ENCODE results near the gene TLE6. TPM values are rescaled to one million over a fixed set of nuclear protein-coding genes. Genes with fewer than 3 reads are reported as not detected.

The TLE6 gene
- total RNA-seq, 2 donors from 2014 or later, result 0.33 TPM; not detected in 1

DNA sequence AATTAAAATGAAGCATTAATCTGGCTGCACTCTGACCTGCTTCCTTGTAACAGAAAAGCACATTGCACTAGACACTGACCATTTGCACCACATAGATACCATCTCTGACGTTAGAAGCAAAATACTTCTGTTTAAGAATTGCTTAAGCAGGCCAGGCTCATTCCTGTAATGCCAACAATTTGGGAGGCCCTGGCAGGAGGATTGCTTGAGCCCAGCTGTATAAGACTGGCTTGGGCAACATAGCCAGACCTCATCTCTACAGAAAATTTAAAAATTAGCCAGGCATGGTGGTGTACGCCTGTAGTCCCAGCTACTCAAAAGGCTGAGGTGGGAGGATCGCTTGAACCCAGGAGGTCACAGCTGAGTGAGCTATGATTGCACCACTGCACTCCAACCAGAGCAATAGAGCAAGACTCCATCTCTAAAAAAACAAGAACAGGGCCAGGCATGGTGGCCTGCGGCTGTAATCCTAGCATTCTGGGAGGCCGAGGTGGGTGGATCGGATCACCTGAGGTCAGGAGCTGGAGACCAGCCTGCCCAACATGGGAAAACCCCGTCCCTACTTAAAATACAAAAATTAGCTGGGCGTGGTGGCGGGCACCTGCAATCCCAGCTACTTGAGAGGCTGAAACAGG is 7.0 kb upstream of the TLE6 start:
- Histone ChIP-seq H3K4me1 (peaks cover 26% of the 10 kb centered on the region), H3K27ac (peak overlapping the region in 2 of 4 donors; percentile 62 to 83), H3K4me3 (no peak overlapping the region), H3K27me3 (no peaks in the 10 kb centered on the region), H3K9me3 (no peaks in the 10 kb centered on the region), H3K36me3 (replicated peaks in 1 of 2; ENCODE audit: insufficient read depth in 1 of 2, low read depth in 2 of 2) (no peaks in the 10 kb centered on the region)
- no peak for DNase-seq
- WGBS, 2 donors, result 73 to 86% methylated on average over 6 to 9 of the region's 9 CpGs
- intact Hi-C loops (cut with DNase I), result no loop called here
- TF ChIP-seq POLR2A (IDR thresholded peaks at IDR 0.05), result no peak
- TF ChIP-seq, protein P1, sequence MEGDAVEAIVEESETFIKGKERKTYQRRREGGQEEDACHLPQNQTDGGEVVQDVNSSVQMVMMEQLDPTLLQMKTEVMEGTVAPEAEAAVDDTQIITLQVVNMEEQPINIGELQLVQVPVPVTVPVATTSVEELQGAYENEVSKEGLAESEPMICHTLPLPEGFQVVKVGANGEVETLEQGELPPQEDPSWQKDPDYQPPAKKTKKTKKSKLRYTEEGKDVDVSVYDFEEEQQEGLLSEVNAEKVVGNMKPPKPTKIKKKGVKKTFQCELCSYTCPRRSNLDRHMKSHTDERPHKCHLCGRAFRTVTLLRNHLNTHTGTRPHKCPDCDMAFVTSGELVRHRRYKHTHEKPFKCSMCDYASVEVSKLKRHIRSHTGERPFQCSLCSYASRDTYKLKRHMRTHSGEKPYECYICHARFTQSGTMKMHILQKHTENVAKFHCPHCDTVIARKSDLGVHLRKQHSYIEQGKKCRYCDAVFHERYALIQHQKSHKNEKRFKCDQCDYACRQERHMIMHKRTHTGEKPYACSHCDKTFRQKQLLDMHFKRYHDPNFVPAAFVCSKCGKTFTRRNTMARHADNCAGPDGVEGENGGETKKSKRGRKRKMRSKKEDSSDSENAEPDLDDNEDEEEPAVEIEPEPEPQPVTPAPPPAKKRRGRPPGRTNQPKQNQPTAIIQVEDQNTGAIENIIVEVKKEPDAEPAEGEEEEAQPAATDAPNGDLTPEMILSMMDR (IDR thresholded peaks at IDR 0.05), result no peak
- peak; percentile 8 for ATAC-seq

DNA sequence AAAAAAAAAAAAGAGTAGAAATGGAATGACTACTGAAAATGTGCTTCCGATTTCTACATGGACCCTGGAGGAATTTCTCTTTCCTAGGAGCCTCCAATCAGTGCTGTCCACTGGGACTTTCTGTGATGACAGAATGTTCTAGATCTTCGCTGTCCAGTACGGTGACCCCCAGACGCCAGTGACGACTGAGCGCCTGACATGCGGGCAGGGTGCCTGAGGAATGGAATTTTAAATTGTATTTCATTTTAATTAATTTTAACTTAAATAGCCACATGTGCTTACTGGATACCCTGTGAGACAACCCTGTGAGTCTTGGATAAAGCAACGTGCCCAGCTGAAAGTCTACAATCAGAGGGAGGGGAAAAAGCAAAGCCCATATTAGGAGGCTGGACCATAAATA is 4.1 kb upstream of the TLE6 start:
- TF ChIP-seq POLR2A (IDR thresholded peaks at IDR 0.05), result no peak
- TF ChIP-seq, protein P1 (IDR thresholded peaks at IDR 0.05), result no peak
- DNase-seq (peak in 2 of 4 donors; percentile 39 to 41), ATAC-seq (no peak)
- Histone ChIP-seq H3K27ac (peak overlapping the region in 2 of 4 donors; percentile 32 to 62), H3K36me3 (replicated peaks in 1 of 2; ENCODE audit: insufficient read depth in 1 of 2, low read depth in 2 of 2) (no peaks in the 10 kb centered on the region), H3K4me1 (peaks cover 46% of the 10 kb centered on the region), H3K4me3 (no peak overlapping the region), H3K9me3 (no peaks in the 10 kb centered on the region), H3K27me3 (no peaks in the 10 kb centered on the region)
- WGBS, 2 donors, result 75 to 88% methylated on average over 8 of the region's 8 CpGs
- intact Hi-C loops (cut with DNase I), result no loop called here

DNA sequence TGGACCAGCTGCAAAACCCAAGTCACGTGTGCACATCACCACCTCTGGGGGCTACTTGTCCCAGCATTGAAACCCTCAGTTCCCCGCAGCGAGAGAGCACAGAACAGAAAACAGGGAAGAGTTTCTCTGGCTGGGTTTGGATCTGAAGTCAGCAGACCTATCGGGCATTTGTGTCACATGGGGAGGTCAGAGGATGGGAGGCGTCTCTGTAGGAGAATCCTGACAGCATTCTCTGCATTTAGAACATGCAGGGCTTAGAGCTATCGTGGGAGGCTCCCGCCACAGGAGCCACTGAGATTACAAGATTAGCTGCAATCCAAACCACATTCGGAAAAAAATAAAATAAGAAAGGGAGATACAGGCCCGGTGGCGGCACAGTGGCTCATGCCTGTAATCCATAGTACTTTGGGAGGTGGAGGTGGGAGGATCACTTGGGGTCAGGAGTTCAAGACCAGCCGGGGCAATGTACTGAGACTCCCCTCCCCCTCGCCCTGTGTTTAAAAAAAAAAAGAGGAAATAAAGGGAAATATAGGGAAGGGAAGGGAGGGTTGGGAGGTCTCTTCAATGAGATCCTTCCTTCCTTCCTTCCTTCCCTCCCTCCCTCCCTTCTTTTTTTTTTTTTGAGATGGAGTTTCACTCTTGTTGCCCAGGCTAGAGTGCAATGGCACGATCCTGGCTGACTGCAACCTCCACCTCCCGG is 2.9 kb upstream of the TLE6 start:
- peak in 2 of 3 donors; percentile 11 to 15 for TF ChIP-seq POLR2A (IDR thresholded peaks at IDR 0.05)
- TF ChIP-seq, protein P1 (IDR thresholded peaks at IDR 0.05), result no peak
- Histone ChIP-seq H3K27ac (peak overlapping the region in 2 of 4 donors; percentile 0 to 44), H3K4me3 (no peak overlapping the region), H3K27me3 (no peaks in the 10 kb centered on the region), H3K9me3 (no peaks in the 10 kb centered on the region), H3K4me1 (peaks cover 37% of the 10 kb centered on the region), H3K36me3 (replicated peaks in 1 of 2; ENCODE audit: insufficient read depth in 1 of 2, low read depth in 2 of 2) (no peaks in the 10 kb centered on the region)
- peak in 1 of 4 donors; percentile 47 for DNase-seq
- 42 to 67% methylated on average over 14 of the region's 14 CpGs for WGBS, 2 donors
- ATAC-seq, result no peak
- intact Hi-C loops (cut with DNase I), result no loop called here

DNA sequence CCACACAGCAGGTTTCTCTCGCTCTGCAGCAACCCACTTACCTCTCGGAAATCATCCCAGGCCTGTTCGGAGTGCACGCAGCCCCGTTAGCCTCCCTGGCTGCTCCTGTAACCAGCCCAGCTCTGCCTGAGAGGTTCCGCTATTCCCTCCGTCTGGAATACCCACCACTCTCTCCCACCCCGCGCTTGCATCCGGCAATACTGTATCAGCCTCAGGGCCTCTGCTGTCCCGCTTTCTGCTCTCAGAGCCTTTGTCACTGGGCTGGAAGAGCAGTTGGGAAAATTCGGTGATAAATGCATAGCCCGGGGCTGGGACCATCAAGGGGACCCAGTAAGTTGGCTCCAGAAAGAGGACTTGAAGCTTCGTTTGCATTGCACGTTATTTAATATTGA is 759 bp upstream of the TLE6 start:
- Histone ChIP-seq H3K4me3 (peak overlapping the region in 1 of 2 donors; percentile 15), H3K27ac (peak overlapping the region in 2 of 4 donors; percentile 58 to 73), H3K9me3 (no peaks in the 10 kb centered on the region), H3K36me3 (replicated peaks in 1 of 2; ENCODE audit: insufficient read depth in 1 of 2, low read depth in 2 of 2) (no peaks in the 10 kb centered on the region), H3K27me3 (no peaks in the 10 kb centered on the region), H3K4me1 (peaks cover 33% of the 10 kb centered on the region)
- DNase-seq, result no peak
- TF ChIP-seq, protein P1 (IDR thresholded peaks at IDR 0.05), result no peak
- no peak for TF ChIP-seq POLR2A (IDR thresholded peaks at IDR 0.05)
- intact Hi-C loops (cut with DNase I), result no loop called here
- no peak for ATAC-seq
- 10% methylated on average over 15 of the region's 15 CpGs for WGBS, 2 donors

All from body of pancreas (tissue), 4 donors.